Right forelimb (tissue), 1 donor: Measurements from ENCODE around the gene PROK1.
"Not testable (repeated sequence)": the region's sequence is repeated elsewhere in the genome, so short reads cannot be mapped to it uniquely, and the experiment has no call there.

Source experiments
- DNase-seq: peaks from one replicate; pipeline ENCODE4 v3.0.0-alpha.2; 2018

PROK1 gene

GRCh38 chr1:110434946-110435345 lies 16.0 kb upstream of the PROK1 start:
- DNase-seq: no peak

- DNase-seq: no peak
These were observed 14.3 kb upstream of the PROK1 start for GRCh38 chr1:110436635-110437034.

- not testable (repeated sequence) for DNase-seq
These were observed 13.2 kb upstream of the PROK1 start for GRCh38 chr1:110437645-110438299.

- no peak for DNase-seq
These were observed 12.1 kb upstream of the PROK1 start for GRCh38 chr1:110438893-110439292.

- not testable (repeated sequence) for DNase-seq
These were observed 11.1 kb upstream of the PROK1 start for GRCh38 chr1:110439873-110440272.

GRCh38 chr1:110440877-110441276 lies 10.1 kb upstream of the PROK1 start:
- DNase-seq: no peak

GRCh38 chr1:110441888-110442287 lies 9.1 kb upstream of the PROK1 start:
- no peak for DNase-seq

GRCh38 chr1:110443451-110443850 lies 7.5 kb upstream of the PROK1 start:
- DNase-seq: no peak

GRCh38 chr1:110444561-110444960 lies 6.4 kb upstream of the PROK1 start:
- DNase-seq: no peak

- no peak for DNase-seq
These were observed 993 bp upstream of the PROK1 start for GRCh38 chr1:110449661-110450651.

- DNase-seq: no peak
These were observed 1.4 kb downstream of the PROK1 start for GRCh38 chr1:110452330-110452729.

GRCh38 chr1:110453829-110454228 lies 2.9 kb downstream of the PROK1 start:
- no peak for DNase-seq

- no peak for DNase-seq
These were observed 3.4 kb downstream of the PROK1 start for GRCh38 chr1:110454328-110454727.

GRCh38 chr1:110455151-110455550 lies 4.2 kb downstream of the PROK1 start:
- no peak for DNase-seq

GRCh38 chr1:110457206-110457605 lies 6.3 kb downstream of the PROK1 start:
- DNase-seq: no peak

GRCh38 chr1:110460253-110461220 lies 9.6 kb downstream of the PROK1 start:
- peak; percentile 86 for DNase-seq

- no peak for DNase-seq
These were observed 11.1 kb downstream of the PROK1 start for GRCh38 chr1:110462093-110462492.

GRCh38 chr1:110462964-110463363 lies 12.0 kb downstream of the PROK1 start:
- DNase-seq: no peak

GRCh38 chr1:110463725-110464124 lies 12.8 kb downstream of the PROK1 start:
- DNase-seq: no peak

- no peak for DNase-seq
These were observed 13.4 kb downstream of the PROK1 start for GRCh38 chr1:110464340-110464739.

GRCh38 chr1:110465038-110465813 lies 14.3 kb downstream of the PROK1 start:
- DNase-seq: no peak

GRCh38 chr1:110465814-110466380 lies 14.9 kb downstream of the PROK1 start:
- DNase-seq: no peak
